OCI-LY1 (cell line): ENCODE data around the gene ZNF598.

Source experiments
- CTCF ChIP-seq: fragments of 200-600 bp; sonication (generic), shearing (Covaris generic); IDR thresholded peaks from 2 replicates; pipeline ENCODE4 v1.5.1; 2017; ENCODE audit warnings: mild to moderate bottlenecking, antibody characterized with exemption, low read length, moderate library complexity, mixed read lengths
- EZH2 ChIP-seq: fragments of 200-600 bp; sonication (generic), shearing (Covaris generic); IDR thresholded peaks from 2 replicates; pipeline ENCODE4 v1.8.0; 2017; ENCODE audit warnings: borderline replicate concordance, mixed run types, mild to moderate bottlenecking, antibody characterized with exemption, low read length, moderate library complexity, mixed read lengths

GRCh38 chr16:2023092-2024031 is 13.7 kb upstream of the ZNF598 start:
- TF ChIP-seq EZH2 (no peak), CTCF (peak; percentile 95)
